GM18858 (cell line): ENCODE results near the gene VAMP7.
"Not testable (repeated sequence)": the region's sequence is repeated elsewhere in the genome, so short reads cannot be mapped to it uniquely, and the experiment has no call there.

Experiments used
- ATAC-seq: cut with Tn5 transposase; IDR thresholded peaks from one replicate; pipeline ENCODE4 v1.9.1; 2021; ENCODE audit not compliant: unreplicated experiment

Gene VAMP7

GRCh38 chrX:155986995-155987394 lies 105.8 kb downstream of the VAMP7 start:
- ATAC-seq = not testable (repeated sequence)

- ATAC-seq = no peak
These were observed 107.7 kb downstream of the VAMP7 start for GRCh38 chrX:155988859-155989258.
